Urothelium cell line (cell line): ENCODE results near the gene GCN1.

Experiments
- DNase-seq: peaks from one replicate; pipeline ENCODE4 v3.0.0; 2011; ENCODE audit warnings: low spot score, mixed read lengths
- FAIRE-seq: peaks from 2 replicates; lab custom pipeline; 2011; peaks lifted over from hg19 to GRCh38; lab: Jason Lieb, UNC

The GCN1 gene

GRCh38 chr12:120078868-120079267 lies 115.6 kb downstream of the GCN1 start:
- DNase-seq (no peak), FAIRE-seq (no peak)

DNA sequence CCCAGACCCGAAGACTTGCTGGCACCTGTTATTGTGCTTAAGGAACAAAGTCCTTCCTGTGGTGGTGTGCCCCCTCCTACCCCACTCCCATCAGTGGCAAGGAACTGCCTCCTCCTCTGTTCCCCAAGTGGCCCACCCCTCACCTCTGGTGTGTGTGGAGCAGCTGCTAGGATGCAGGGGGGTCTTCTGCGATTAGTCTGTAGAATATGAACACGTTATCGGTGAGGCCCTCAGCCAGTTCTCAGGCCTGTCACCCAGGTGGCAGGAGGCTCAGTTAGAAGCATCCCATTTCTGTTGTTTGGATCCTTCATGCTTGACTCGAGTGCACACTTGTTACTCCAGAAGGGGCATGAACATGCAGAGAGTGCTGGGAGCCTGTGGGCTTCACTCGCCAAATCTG lies 117.3 kb downstream of the GCN1 start:
- FAIRE-seq (no peak), DNase-seq (no peak)
